Measurements from ENCODE around the gene C17orf67.

C17orf67 gene

GRCh38 chr17:56826611-56827414, 6.9 kb downstream of the C17orf67 start:
- H3K4me3 ChIP-seq (ENCODE audit: low read depth, low read length) = no peak overlapping the region
- in situ Hi-C loops (cut with HindIII; ENCODE audit: low sequenced_read_pairs) = no loop called here
- TF ChIP-seq, protein P1, sequence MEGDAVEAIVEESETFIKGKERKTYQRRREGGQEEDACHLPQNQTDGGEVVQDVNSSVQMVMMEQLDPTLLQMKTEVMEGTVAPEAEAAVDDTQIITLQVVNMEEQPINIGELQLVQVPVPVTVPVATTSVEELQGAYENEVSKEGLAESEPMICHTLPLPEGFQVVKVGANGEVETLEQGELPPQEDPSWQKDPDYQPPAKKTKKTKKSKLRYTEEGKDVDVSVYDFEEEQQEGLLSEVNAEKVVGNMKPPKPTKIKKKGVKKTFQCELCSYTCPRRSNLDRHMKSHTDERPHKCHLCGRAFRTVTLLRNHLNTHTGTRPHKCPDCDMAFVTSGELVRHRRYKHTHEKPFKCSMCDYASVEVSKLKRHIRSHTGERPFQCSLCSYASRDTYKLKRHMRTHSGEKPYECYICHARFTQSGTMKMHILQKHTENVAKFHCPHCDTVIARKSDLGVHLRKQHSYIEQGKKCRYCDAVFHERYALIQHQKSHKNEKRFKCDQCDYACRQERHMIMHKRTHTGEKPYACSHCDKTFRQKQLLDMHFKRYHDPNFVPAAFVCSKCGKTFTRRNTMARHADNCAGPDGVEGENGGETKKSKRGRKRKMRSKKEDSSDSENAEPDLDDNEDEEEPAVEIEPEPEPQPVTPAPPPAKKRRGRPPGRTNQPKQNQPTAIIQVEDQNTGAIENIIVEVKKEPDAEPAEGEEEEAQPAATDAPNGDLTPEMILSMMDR (IDR thresholded peaks at IDR 0.05; ENCODE audit: low read depth, low read length) = no peak
- DNase-seq (ENCODE audit: low read depth, low spot score) = no peak

- H3K4me3 ChIP-seq (ENCODE audit: low read depth, low read length) = no peak overlapping the region
- DNase-seq (ENCODE audit: low read depth, low spot score) = no peak
- in situ Hi-C loops (cut with HindIII; ENCODE audit: low sequenced_read_pairs) = no loop called here
- TF ChIP-seq, protein P1 (IDR thresholded peaks at IDR 0.05; ENCODE audit: low read depth, low read length) = no peak
Measured at GRCh38 chr17:56824503-56824902, 9.2 kb downstream of the C17orf67 start.

GRCh38 chr17:56823848-56824247, 9.9 kb downstream of the C17orf67 start:
- no peak overlapping the region for H3K4me3 ChIP-seq (ENCODE audit: low read depth, low read length)
- in situ Hi-C loops (cut with HindIII; ENCODE audit: low sequenced_read_pairs) = no loop called here
- DNase-seq (ENCODE audit: low read depth, low spot score) = no peak
- TF ChIP-seq, protein P1 (IDR thresholded peaks at IDR 0.05; ENCODE audit: low read depth, low read length) = no peak

DNA sequence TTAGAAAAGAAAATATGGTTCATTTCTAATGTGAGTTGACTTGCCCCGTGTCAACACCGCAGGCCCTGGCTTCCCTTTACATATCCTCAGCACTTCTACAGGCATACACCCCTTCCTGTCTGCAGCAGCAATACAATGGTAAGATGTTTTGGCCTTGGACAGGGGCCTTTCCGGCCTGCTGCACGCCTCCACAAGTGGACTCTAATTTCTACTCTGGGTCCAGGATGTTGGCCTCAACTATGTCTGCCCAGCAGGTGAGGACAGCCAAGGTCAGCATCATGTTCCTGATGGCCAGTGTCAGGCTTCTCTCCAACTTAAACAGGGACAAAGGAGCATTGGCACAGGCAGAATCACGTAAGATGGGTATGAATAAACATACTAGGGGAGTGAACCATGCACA, 11.0 kb downstream of the C17orf67 start:
- in situ Hi-C loops (cut with HindIII; ENCODE audit: low sequenced_read_pairs) = no loop called here
- no peak overlapping the region for H3K4me3 ChIP-seq (ENCODE audit: low read depth, low read length)
- TF ChIP-seq, protein P1 (IDR thresholded peaks at IDR 0.05; ENCODE audit: low read depth, low read length) = no peak
- no peak for DNase-seq (ENCODE audit: low read depth, low spot score)

DNA sequence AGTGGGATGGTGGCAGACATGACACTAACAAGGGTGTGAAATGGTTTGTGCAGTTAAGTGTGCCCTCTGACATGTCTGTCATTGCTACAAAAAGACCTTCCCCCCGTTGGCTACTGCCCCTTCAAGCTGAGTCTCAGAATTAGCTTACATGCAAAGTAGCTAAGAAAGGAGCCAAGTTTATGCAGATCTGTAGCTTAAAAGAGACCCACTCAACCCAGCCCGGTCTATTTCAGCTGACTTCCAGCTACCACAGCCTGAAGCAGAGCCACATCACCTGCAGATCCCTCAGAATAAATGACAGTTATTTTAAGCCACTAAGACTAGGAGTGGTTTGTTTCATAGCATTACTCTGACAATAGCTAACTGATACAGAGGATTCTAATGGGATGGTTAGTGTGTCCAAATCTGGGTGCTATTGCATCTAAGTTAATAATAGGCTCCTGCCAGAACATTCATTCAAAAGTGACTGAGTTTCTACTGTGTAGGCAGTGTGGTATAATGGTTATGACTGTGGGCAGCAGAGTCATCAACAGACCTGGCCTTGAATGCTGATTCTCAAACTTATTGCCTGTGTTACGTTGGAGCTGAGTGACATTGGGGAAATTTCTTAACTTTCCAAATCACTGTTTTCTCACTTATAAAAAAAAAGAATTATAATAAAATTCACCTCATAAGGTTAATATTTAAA, 11.7 kb downstream of the C17orf67 start:
- in situ Hi-C loops (cut with HindIII; ENCODE audit: low sequenced_read_pairs) = no loop called here
- no peak for DNase-seq (ENCODE audit: low read depth, low spot score)

DNA sequence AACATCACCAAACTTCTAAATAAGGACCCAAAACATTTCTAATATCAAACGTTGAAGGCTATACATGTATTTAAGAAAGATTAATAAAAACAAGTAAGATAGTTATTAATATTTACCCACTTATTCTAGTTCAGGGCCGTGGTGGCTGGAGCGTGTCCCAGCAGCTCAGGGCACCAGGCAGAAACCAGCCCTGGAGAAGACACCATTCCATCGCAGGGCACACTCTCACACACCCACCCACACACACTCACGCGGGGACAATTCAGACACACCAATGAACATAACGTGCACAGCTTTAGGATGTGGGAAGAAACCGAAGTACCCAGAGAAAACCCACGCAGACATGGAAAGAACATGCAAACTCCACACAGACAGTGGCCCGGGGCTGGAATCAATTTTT, 13.5 kb downstream of the C17orf67 start:
- no peak overlapping the region for H3K4me3 ChIP-seq (ENCODE audit: low read depth, low read length)
- in situ Hi-C loops (cut with HindIII; ENCODE audit: low sequenced_read_pairs) = no loop called here
- DNase-seq (ENCODE audit: low read depth, low spot score) = no peak
- TF ChIP-seq, protein P1 (IDR thresholded peaks at IDR 0.05; ENCODE audit: low read depth, low read length) = no peak

More for the DNA sequence above, 11.7 kb downstream of the C17orf67 start:
- H3K4me3 ChIP-seq (ENCODE audit: low read depth, low read length) = no peak overlapping the region
- TF ChIP-seq, protein P1 (IDR thresholded peaks at IDR 0.05; ENCODE audit: low read depth, low read length) = no peak

Data from astrocyte of the spinal cord (primary cell).